Measurements from ENCODE around the gene ARHGAP23.
"Not testable (repeated sequence)": the region's sequence is repeated elsewhere in the genome, so short reads cannot be mapped to it uniquely, and the experiment has no call there.

The ARHGAP23 gene

GRCh38 chr17:38491346-38492066 is 63.2 kb downstream of the ARHGAP23 start:
- DNase-seq = not testable (repeated sequence)

GRCh38 chr17:38492067-38493040 is 64.1 kb downstream of the ARHGAP23 start:
- peak; percentile 68 to 88 (median 84) for DNase-seq

GRCh38 chr17:38494152-38494551 is 65.9 kb downstream of the ARHGAP23 start:
- not testable (repeated sequence) for DNase-seq

- DNase-seq = not testable (repeated sequence)
These were observed 69.4 kb downstream of the ARHGAP23 start for GRCh38 chr17:38497656-38498055.

GRCh38 chr17:38498353-38498752 is 70.1 kb downstream of the ARHGAP23 start:
- DNase-seq = no peak

- not testable (repeated sequence) for DNase-seq
These were observed 71.0 kb downstream of the ARHGAP23 start for GRCh38 chr17:38499230-38499629.

GRCh38 chr17:38501718-38502117 is 73.5 kb downstream of the ARHGAP23 start:
- not testable (repeated sequence) for DNase-seq

GRCh38 chr17:38503286-38503913 is 75.1 kb downstream of the ARHGAP23 start:
- not testable (repeated sequence) for DNase-seq

GRCh38 chr17:38504216-38504615 is 76.0 kb downstream of the ARHGAP23 start:
- DNase-seq = no peak

- DNase-seq = no peak
These were observed 79.2 kb downstream of the ARHGAP23 start for GRCh38 chr17:38507436-38507835.

- no peak for DNase-seq
These were observed 79.8 kb downstream of the ARHGAP23 start for GRCh38 chr17:38507921-38508569.

GRCh38 chr17:38508570-38508950 is 80.3 kb downstream of the ARHGAP23 start:
- DNase-seq = peak in 3 of 6 experiments; percentile 11 to 40 (median 23)

- DNase-seq = peak; percentile 27 to 61 (median 46)
These were observed 80.9 kb downstream of the ARHGAP23 start for GRCh38 chr17:38508954-38509771.

GRCh38 chr17:38509772-38510420 is 81.6 kb downstream of the ARHGAP23 start:
- peak in 1 of 6 experiments; percentile 36 for DNase-seq

GRCh38 chr17:38510421-38511149 is 82.3 kb downstream of the ARHGAP23 start:
- DNase-seq = no peak

GRCh38 chr17:38511150-38512108 is 83.2 kb downstream of the ARHGAP23 start:
- no peak for DNase-seq

- no peak for DNase-seq
These were observed 84.3 kb downstream of the ARHGAP23 start for GRCh38 chr17:38512473-38513058.

GRCh38 chr17:38526526-38526925 is 98.3 kb downstream of the ARHGAP23 start:
- not testable (repeated sequence) for DNase-seq

- DNase-seq = not testable (repeated sequence)
These were observed 99.9 kb downstream of the ARHGAP23 start for GRCh38 chr17:38528141-38528540.

All from stimulated activated naive CD4-positive, alpha-beta T cell (primary cell).